NCI-H2227 (cell line): ENCODE results near the gene GSG1L.
A peak's percentile ranks its signal among the peaks of the same experiment; 100 is the strongest.

Experiments used
- DNase-seq: peaks from one replicate; lab custom pipeline; 2025; ENCODE audit not compliant: unreplicated experiment; lab: John Stamatoyannopoulos, UW

GSG1L gene

DNA sequence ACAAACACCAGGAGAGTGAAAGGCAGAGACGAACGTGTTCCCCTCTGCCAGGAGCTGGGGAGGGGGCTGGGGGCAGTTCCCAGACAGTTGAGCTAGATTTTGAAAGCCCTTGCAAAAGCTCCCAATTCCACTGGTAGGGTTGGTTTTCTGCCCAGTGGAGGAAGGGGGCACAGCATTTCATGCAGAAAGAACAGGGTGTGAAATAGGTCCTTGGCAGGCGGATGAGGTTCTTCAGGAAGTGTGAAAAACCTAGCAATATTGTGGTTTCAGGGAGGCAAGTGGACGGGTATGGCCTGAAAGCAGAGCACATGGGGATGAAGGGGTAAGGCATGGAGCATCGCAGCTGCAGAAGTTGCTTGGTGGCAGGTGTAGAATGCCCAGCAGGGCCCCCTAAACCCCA is 265.3 kb downstream of the GSG1L start:
- DNase-seq, result no peak

DNA sequence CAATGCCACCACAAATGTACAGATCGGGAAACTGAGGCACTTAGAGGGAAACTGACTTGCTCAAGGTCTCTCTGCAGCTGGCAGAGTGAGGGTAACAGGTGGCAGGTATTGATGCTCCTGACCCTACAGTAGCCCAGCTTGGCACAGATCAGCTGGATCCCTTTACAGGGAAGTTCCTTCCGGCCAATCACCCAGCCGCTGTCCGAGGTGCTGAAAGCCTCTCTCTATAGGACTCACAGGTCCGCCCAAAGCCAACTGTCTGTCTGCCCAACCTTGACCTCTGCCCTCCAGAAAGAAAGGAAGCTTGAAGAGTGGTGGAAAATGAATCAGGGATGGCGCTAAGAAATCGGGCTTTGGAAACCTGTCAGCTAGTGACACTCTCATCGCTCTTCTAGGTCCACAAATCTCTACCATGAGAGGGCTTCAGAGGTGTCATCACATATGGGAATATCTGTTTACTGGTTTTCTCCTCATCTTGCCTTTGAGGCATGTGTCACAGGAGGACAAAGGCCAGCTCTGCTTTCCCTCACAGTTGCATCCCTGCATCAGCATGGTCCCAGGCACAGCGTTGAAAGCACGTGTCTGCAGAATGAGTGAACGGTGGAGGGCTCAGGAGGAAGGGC is 267.4 kb downstream of the GSG1L start:
- no peak for DNase-seq

DNA sequence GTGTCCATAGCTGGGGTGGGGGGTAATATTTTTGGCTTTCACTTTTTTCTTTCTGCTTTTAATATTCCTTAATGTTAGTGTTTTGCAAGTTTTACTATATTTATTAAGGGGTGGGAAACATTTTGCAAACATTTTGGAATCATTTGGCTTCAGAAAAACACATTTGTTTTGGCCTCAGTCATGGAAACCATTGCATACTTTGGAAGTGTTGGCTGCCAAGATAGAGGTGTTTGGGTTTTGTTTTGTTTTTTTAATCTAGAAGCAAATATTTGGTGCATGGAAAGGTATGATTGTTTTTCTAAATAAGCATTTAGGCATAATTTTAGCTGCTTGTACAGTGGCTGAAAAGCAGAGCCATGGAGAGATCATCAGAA is 270.3 kb downstream of the GSG1L start:
- DNase-seq, result no peak

DNA sequence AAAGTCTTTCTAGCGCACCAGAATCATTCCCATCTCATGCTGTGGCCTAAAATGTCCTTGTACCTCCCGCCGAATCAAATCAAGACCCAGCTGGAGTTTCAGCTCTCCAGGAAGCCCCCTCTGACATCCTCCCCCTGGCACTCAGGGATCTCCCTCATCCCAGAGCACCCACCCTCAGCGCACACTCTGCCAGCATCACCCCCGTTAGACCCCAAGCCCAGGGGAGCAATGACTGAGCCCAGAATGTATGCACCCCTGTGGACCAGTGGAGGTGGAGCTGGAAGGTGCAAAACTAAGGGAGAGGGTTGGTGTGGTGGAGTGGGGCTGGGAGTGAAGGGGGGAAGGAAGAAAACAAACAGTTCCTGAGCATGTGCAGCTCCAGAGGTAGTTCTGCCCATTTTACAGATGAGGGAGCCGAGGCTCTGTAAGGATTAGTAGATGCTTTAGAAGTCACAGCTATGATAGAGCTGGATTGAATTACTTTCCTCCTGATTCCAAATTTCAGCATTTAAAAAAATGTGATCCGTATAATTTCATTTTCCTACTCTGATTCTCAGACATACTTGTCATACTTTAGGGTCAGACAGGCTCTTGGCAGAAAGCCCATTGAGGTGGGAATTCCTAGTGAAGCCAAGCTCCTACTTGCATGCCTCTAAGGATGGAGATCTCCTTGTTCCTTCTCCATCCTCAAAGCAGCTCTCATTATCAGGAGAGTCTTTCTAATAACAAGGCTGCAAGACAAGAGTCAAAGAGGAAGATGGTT is 270.8 kb downstream of the GSG1L start:
- DNase-seq, result no peak

DNA sequence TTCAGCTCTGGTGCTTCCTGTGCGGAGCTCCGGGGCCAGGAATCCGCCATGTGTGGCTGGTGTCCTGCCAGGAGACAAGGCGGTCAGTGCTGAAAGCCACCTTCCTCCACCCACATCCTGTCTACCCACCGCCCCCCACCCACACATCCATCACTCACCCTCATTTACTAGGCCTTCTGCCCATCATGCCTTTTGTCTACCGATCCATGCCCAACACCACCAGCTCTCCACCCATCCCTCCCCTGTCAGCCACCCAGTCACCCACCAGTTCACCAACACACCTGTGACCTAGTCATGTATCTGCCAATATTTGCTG is 272.2 kb downstream of the GSG1L start:
- DNase-seq, result no peak

DNA sequence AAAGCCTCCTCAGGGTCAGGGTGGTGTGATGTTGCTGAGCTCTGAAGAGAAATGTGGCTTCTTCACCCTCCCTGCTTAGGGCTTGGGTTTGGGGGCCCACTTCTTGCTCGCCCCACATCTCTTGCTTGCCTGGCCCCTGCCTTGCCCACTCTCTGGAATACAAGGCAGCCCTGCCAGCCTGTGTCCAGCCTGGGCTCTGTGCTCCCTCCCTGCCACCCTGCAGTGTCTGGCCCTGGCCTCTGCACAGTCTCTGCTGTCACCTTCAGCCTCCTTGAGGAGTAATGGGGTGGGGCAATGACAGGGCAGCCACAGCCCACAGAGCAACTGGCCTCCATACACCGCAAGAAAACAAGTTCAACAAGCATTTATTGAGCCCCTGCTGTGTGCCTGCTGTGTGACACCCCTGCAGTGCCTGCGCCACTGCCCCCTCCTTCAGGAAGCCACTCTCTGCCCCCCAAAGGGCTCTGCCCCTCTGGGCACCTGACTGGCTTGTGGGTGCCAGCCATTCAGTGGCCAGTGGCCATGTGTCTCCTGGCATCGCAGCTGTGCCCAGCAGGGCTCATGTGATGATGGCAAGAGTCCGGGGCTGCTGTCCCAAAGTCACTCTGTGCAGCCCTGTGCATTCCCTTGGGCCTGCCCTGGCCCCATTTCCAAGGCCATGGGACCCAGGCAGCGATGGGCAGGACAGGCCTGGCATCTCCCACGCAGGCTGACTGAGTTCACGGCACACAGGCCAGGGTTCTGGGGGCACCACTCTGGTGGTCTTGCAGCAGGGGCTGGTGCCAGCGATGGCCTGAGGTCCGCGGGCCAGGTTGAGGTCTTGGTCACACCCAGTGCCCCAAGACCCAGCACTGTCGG is 272.7 kb downstream of the GSG1L start:
- DNase-seq, result no peak

DNA sequence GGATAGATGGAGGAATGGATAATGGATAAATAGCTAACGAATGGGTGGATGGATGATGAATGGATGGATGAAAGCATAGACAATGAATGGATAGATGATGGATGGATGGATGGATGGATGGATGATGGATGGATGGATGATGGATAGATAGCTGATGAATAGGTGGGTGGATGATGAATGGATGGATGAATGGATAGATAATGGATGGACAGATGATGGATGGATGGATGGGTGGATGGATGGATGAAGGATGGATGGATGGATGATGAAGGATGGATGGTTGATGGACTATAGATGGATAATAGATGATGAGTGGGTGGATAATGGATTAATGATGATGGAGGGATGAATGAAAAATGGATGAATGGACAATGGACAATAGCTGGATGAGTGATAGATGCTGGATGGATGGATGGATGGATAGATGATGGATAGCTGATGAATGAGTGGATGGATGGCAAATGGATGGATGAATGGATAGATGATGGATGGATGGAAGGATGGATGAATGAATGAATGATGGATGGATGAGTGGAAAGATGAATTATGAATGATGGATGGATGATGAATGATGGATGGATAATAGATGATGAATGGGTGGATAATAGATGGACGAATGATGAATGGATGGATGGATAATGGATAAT is 273.8 kb downstream of the GSG1L start:
- no peak for DNase-seq

DNA sequence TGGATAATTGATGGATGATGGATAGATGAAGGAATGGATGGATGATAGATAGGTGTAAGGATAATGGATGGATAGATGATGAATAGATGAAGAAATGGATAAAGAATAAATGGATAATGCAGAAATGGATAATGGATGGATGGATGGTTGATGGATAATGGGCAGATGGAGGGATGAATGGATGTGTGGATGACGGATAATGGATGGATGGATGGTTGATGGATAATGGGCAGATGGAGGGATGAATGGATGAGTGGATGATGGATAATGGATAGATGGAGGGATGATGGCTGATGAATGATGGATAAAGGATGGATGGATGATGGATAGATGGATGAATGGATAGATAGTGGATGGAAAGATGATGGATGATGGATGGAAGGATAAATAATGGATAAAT is 274.4 kb downstream of the GSG1L start:
- no peak for DNase-seq

DNA sequence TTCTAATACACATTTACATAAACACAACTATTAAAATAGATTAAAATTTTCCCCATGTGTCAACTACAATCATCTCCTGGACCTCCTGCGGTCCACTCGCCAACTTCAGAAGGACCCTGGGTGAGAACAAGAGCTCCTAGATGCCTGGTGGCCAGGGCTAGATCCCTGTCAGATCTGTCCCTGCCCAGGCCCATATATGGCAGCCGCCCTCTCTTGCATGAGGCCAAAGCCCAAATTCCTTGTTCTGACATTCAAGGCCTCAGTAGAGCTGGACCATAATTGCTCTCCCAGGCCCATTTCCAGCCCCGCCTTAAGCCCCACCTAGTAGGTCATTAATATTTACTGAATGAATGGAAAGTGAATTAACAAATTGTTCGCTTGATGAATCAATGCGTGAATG is 275.8 kb downstream of the GSG1L start:
- DNase-seq, result no peak

DNA sequence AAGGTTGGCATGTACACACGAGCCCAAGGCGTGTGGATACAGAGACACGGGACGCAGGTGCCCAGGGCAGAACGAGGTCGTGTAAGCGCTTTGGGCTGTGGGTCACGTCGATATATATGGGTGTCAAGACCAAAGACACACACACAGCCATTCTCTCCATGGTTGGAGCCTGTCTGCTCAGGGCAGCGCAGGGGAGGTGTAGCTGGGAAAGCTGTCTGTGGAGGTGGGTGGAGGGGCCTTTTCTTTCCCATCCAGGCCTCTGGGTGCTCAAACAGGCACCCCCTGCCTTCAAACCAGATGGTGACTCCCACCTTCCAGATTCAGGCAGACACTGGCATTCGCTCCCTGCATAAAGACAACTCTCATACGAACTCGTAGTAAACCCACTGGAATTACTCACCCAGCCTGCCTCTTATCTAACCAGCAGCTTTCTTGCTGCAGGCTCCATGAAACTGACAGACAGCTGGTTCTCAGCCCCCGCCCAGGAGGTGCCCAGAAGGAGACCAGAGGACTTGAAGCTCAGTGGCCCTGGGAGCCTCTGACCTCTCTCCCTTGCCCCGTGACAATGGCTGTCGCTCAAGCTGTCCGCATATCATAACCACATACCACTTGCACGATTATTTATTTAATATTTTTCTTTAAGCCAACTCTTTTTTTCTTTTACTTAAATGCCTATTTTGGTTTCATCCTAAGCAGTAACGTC is 276.4 kb downstream of the GSG1L start:
- no peak for DNase-seq

DNA sequence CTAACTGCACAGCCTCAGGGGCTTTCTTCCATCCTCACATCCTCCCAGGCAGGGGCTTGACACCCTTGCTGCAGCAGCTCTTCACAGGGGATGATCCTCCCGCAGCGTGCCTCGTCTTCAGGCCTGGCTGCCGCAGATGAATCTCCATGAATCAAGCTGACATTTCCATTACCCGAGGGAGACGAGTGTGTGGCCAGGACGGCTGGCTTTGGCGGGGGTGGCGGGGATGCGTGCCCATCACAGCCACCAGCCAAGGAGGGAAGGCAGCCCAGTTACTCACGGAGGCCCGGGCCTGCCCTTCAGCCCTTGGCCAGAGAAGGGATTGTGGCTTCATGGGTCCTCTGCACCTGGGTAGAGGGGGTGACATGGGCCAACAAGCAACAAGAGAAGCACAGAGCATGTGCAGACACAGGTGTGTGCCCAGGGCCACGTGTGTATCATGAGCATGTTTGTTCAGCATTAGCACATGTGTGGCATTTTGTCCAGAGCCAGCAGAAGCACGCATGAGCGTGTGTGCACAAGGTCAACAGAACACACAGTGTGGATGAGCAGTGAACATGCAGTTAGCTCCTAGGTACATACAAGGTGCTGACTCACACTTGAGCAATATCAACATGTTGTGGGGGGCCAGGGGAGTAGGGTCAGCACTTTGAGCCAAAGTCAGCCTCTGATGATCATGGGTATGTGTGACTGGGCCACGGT is 277.1 kb downstream of the GSG1L start:
- DNase-seq, result no peak

DNA sequence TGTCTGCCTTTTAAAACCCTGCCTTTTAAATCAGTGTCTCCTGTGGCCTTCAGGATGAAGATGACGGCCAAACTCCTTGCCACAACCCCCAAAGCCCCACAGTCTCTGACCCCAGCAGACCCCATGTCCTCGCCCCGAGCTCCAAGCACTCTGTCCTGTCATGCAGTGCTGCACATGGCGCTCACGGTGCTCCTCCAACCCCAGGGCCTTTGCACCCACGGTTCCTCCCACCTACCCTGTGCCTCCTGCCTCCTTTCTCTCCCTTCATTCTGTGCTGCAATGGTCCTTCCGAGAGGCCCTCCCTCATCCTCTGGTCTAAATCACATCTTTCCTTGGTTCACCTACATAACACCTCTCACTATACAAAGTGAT is 278.2 kb downstream of the GSG1L start:
- no peak for DNase-seq

DNA sequence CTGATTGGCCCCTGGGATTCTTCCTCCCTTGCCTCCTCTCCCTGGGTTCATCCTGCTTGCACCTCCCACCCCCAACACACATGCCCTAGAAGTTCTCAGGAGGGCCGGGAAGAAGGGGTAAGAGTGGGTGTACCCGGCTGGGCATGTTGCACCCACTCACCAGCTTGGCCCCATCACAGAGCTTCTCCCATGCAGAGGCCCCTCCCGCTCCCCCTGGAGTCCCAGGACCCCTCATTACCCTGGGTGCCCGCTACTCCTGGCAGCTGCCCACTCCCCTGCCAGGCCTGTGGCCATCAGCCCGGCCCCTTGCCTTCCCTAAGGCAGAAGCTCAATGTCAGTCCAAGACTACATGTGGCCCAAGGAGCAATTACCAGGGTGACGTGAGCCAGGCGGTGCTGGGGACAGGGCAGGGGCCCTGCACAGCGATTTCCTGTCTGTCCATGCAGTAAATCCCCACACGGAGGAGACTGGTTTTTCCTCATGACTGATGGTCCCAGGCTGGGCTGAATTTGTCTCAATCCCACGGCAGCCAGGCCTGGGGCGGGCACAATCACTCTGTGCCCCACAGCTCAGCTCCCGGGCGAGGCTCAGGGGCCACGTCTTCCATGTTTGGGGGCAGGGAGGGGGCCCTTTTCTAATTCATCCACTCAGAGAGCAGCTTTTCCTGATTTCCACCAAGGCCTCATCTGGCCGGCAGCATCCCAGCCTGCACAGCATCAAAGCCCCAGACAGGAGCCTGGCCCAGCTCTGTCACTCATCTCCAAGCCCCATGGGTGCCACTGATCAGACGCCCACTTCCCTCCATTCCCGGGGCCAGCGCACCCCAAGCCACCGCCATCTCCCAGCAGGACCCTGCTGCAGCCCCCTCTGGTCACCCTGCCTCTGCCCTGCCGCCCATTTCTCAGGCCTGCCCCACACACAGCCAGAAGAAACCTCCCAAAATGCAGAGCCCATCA is 278.9 kb downstream of the GSG1L start:
- DNase-seq, result no peak

DNA sequence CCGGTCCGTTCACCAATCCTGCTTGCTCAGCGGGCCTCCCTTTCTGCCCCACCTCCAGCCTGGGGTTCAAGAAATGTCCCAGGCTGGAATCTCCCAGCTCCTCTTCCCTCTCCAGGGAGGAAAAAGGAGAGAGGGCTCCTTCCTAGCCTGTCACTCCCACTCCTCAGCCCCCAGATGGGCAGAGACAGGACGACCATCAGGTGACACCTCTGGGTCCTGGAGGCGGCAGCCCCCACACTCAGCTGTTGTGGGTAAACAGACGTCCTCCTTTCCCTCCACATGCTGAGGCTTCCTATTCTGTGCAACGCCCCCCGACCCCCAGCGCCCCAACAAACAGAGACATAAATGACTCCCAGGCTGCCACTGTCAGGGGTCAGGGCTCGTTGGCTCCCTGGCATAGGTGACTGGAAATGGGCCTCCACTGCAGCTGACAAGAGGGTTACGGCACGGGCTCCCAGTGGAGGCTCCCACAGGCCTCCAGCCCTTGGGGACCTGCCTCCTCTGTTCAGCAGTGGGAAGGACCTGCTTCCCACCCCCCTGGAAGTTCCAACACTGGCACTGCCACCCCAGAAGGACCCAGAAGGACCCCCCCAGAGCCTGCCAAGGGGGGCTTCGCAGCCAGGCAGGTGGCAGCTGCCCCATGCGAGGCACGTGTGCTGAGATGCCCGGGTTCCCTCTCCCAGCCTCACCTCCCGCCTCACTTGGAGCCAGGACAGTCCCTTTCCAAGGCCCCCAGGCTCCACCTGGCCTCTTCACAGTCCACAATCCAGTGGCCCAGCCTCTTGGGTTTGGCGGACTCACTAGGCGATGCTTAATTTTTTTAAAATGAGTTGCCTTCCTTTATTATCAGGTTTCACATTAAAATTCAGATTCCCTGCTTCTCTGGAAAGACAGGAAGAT is 281.3 kb downstream of the GSG1L start:
- DNase-seq, result no peak

DNA sequence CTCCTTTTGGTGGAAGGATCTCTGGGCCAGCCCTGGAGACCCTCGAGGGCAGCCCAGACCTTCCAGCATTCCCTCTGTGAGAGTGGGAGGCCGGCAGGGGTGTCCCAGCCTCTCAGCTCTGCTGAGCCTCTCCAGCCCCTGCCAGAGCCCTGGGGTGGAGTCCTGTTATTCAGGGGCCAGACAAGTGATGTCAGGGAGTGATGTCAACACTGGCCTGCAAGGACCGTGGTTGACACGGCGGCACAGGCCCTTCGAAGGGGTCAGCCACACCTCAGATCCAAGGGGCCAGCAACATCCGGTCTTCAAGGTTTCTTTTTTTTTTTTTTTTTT is 282.4 kb downstream of the GSG1L start:
- DNase-seq, result no peak

DNA sequence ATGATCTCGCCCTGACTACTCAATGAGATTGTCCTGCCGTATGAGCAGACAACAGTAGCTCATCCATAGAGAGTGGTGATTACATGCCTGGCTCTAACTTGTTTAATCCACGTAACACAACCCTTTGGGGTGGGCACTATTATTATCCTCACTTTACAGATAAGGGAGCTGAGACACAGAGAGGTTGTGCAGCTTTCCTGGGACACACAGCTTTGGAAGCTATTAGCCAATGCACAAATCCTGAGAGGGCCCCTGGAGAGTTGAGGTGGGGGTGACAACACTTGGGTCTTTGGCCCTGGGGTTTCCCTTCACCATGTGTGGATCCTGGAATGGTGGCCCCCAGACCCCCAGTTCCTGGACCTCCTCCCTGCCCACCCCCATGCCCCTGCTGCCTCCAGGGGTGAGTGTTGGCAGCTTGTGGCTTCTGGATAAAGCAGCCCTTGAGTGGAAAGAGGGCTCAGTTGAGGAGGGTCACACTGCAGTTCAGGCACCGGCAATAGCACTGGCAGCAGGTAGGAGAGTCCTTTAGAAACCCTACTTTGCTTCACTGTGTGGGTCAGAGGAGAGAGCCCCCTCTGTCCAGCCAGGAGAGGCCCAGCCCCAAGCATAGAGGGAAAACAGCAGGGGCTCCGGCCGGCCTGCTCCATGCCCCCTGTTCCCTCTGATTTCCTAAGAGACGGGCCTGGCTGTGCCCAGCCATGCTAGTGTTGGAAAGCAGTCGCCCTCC is 282.9 kb downstream of the GSG1L start:
- no peak for DNase-seq

DNA sequence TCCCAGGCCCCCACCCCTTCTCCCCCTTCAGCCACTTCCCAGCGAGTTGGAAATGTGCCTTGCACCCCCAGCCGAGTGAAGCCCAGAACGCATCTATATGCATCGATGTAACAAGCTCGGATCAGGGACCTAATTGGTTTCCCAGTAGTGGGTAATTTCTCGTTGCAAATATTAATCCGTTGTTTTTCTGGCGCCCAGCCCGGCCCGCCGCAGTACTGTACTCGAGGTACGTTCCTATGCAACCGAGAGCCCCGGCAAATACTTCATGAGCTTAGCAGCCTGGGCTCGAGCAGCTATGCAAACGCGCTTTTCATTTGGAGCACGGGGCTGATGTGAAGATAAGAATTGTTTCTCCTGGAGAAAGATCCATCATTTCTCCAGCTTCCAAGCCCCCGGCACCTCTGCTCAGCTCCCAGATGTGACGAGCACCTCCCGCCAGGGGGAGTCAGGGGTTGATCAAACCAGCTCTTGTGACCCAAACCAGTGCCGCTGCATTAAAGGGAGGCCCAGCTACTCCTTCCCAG is 283.8 kb downstream of the GSG1L start:
- peak; percentile 75 for DNase-seq
